ENCODE data around the gene DYNC1LI2.

- TF ChIP-seq CTCF (conservative IDR thresholded peaks at IDR 0.05) (no peak), ZFX (IDR thresholded peaks at IDR 0.05) (no peak)
Observed at GRCh38 chr16:66717776-66718175, 33.6 kb downstream of the DYNC1LI2 start.

Data from C4-2B (cell line).